Activated B cell treated with CpG ODN at 0.5 μM for 24 hours (primary cell): ENCODE results near the gene IL1A. TPM values are rescaled to one million over a fixed set of nuclear protein-coding genes. Genes with fewer than 3 reads are reported as not detected.
"Not testable (repeated sequence)": the region's sequence is repeated elsewhere in the genome, so short reads cannot be mapped to it uniquely, and the experiment has no call there.

Source experiments
- ATAC-seq: fragments of 200-7000 bp; cut with Tn5 transposase; one replicate; pipeline ENCODE4 v1.10.0; 2021; ENCODE audit warnings: low read depth, mild to moderate bottlenecking, moderate library complexity
- CTCF ChIA-PET: fragments of 350-600 bp; sonication (Branson Sonifier 250); formaldehyde crosslinking; loops from one replicate; lab custom pipeline; 2021; ENCODE audit warnings: antibody characterized with exemption; lab: Charles Lee
- POLR2A ChIA-PET: fragments of 350-600 bp; sonication (Branson Sonifier 250); formaldehyde crosslinking; loops from one replicate; lab custom pipeline; 2021; ENCODE audit warnings: antibody characterized with exemption; lab: Charles Lee
- DNase-seq: peaks from one replicate; pipeline ENCODE4 v3.0.0; 2022
- H3K27ac Mint-ChIP-seq: one replicate; pipeline ENCODE4 v1.8.0; 2020; ENCODE audit warnings: mixed read lengths
- H3K27me3 Mint-ChIP-seq: one replicate; pipeline ENCODE4 v1.8.0; 2021; ENCODE audit warnings: mixed read lengths
- H3K36me3 Mint-ChIP-seq: one replicate; pipeline ENCODE4 v1.8.0; 2021; ENCODE audit warnings: low read depth, mixed read lengths
- H3K4me1 Mint-ChIP-seq: one replicate; pipeline ENCODE4 v1.8.0; 2021; ENCODE audit warnings: mixed read lengths
- H3K4me3 Mint-ChIP-seq: one replicate; pipeline ENCODE4 v1.8.0; 2020; ENCODE audit warnings: mild to moderate bottlenecking, mixed read lengths
- H3K9me3 Mint-ChIP-seq: one replicate; pipeline ENCODE4 v1.8.0; 2020; ENCODE audit warnings: mixed read lengths
- intact Hi-C: fragments of 100-400 bp; cut with micrococcal nuclease; formaldehyde crosslinking; loops from one replicate; pipeline ENCODE4 v1.15.1; 2024
- total RNA-seq: library from RNA; stranded (reverse); gene quantifications from 2 replicates; pipeline ENCODE4 v1.2.3, GENCODE V29; 2022
- TF ChIP-seq, protein P1 (sequence below): fragments of 200-600 bp; IDR thresholded peaks from one replicate; pipeline ENCODE4 v1.8.0; 2022; ENCODE audit warnings: antibody characterized with exemption, mild to moderate bottlenecking

Gene IL1A
- 1.4 and 1.9 TPM in 2 replicates for total RNA-seq

DNA sequence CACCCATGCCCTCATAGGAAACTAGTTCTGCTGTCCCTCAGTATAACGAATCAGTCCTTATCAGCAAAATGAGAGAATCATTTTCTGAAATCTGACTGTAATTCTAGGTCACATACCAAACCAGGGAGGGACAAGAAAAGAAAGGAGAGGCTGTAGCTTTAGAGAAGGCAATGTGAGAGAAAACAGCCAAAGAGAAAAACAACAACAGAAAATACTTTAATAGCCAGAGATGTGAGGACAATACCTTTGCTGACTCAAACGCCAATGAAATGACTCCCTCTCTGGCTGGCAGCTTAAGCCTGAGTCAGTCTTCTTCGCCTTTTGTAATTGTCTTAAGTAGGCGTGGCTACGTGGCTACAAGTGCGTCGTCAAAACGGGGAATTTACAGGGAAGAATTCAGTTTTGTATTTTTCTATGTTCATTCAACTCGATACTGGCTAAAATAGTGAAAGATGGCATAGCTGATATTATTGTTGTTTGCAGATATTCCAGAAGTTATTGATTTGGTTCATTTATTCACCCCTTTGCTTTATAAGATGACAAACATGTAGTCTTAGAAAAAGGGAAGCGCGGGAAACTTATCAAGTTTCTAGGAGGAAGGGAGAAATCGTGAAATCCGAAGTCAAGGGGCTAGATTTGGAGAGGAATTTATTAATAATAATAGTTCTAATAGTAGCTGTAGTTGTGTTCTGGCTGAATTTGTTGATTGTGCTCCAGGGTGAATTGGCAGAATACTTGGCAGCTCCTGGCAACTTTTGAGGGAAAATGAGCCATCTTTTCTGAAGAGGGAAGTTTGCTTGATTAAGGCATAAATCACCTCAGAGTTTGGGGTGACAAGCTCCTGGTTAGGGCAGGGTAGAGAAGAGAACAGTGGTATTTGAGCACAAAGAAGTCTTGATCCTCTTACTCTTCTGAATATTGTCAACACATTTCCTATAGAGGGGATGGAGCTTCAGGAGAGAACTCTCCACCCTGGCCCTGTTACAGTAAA is at the start of gene IL1A:
Gene IL1A (minus strand): TSS at position 295 of the 991 bp plus-strand sequence. CDS start 723 bp downstream, outside the sequence.
- intact Hi-C loops: loop anchor here (5.0 kb wide), 1 partner anchor 58 kb away; no protein-coding TSS in a partner anchor
- ATAC-seq (peak; percentile 32), DNase-seq (no peak)
- TF ChIP-seq, protein P1, sequence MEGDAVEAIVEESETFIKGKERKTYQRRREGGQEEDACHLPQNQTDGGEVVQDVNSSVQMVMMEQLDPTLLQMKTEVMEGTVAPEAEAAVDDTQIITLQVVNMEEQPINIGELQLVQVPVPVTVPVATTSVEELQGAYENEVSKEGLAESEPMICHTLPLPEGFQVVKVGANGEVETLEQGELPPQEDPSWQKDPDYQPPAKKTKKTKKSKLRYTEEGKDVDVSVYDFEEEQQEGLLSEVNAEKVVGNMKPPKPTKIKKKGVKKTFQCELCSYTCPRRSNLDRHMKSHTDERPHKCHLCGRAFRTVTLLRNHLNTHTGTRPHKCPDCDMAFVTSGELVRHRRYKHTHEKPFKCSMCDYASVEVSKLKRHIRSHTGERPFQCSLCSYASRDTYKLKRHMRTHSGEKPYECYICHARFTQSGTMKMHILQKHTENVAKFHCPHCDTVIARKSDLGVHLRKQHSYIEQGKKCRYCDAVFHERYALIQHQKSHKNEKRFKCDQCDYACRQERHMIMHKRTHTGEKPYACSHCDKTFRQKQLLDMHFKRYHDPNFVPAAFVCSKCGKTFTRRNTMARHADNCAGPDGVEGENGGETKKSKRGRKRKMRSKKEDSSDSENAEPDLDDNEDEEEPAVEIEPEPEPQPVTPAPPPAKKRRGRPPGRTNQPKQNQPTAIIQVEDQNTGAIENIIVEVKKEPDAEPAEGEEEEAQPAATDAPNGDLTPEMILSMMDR: no peak
- peaks cover 2% of the 10 kb centered on the region for H3K36me3 Mint-ChIP-seq
- ChIA-PET POLR2A (interaction anchor here (1.2 to 1.6 kb wide), 2 partner anchors 11 to 57 kb away, joined by 3 to 6 read pairs; no protein-coding TSS in a partner anchor), CTCF (no interaction called here)
- H3K27me3 Mint-ChIP-seq: no peaks in the 10 kb centered on the region
- no peaks in the 10 kb centered on the region for H3K9me3 Mint-ChIP-seq
- H3K4me1 Mint-ChIP-seq: peaks cover 39% of the 10 kb centered on the region
- peak within 1 kb of the TSS; percentile 73 for H3K4me3 Mint-ChIP-seq
- H3K27ac Mint-ChIP-seq: peak within 1 kb of the TSS; percentile 88

DNA sequence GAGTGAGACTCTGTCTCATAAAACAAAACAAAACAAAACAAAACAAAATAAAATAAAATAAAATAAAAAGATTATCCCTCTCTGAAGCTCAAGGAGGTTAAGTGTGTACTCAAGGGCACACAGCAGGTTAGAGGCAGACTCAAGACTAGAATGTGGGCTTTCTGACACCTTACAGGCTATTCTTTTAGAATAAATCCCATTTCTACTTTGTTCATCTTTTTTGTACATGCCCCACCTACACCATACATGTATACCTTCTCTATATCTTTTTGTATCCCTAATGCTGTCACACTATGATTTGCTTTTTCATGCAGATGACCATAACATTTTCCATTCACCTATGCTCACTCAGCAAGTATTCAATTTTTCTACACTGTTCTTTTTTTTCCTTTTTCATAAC is 49.7 kb upstream of the IL1A start:
- no peak overlapping the region for H3K4me3 Mint-ChIP-seq
- peaks cover 35% of the 10 kb centered on the region for H3K4me1 Mint-ChIP-seq
- intact Hi-C loops: no loop called here
- ChIA-PET CTCF (interaction anchor here (1.7 kb wide), 1 partner anchor 85 kb away, joined by 3 read pairs; no protein-coding TSS in a partner anchor), POLR2A (no interaction called here)
- ATAC-seq: no peak
- H3K9me3 Mint-ChIP-seq: no peaks in the 10 kb centered on the region
- no peak overlapping the region for H3K27ac Mint-ChIP-seq
- no peak for DNase-seq
- TF ChIP-seq, protein P1: no peak
- no peaks in the 10 kb centered on the region for H3K27me3 Mint-ChIP-seq
- H3K36me3 Mint-ChIP-seq: no peaks in the 10 kb centered on the region

DNA sequence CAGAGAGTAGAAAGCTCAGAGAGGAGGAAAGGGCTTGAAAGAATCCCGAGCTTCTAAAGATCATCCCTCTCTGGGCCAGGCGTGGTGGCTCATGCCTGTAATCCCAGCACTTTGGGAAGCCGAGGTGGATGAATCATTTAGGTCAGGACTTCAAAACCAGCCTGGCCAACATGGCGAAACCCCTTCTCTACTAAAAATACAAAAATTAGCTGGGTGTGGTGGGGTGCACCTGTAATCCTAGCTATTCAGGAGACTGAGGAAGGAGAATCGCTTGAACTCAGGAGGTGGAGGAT is 49.3 kb upstream of the IL1A start:
- H3K27me3 Mint-ChIP-seq, ATAC-seq, intact Hi-C loops, POLR2A ChIA-PET, H3K4me3 Mint-ChIP-seq, DNase-seq, H3K9me3 Mint-ChIP-seq, CTCF ChIA-PET, H3K27ac Mint-ChIP-seq, H3K36me3 Mint-ChIP-seq: not testable (repeated sequence)
- peaks cover 31% of the 10 kb centered on the region for H3K4me1 Mint-ChIP-seq

DNA sequence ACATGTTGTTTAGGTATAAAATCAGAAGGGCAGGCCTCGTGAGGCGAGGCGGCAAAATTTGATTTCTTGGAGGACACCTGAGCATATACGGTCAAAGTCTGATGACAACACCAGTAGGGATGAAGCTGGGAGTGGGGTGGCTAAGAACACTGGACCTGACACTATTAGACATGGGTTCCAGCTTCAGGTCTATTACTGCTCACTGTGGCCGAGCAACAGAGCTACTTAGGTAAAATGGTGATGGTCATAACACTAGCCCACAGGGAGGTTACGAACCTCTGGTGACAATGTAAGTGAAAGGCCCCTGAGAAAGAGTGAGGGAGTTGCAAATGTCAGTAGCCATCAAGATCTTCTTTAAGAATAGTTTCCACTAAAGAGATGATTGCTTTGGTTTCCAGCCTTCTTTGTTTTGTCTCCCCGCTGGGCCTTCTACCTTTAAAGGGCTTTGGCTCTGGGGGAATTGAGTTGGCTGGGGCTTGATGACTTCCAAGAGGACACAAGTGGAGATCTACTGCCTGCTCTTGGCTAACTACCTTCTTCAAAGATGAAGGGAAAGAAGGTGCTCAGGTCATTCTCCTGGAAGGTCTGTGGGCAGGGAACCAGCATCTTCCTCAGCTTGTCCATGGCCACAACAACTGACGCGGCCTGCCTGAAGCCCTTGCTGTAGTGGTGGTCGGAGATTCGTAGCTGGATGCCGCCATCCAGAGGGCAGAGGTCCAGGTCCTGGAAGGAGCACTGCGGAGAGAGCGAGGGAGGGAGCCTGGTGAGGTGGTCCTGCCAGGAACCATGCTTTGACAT is 48.7 kb upstream of the IL1A start:
- no peak overlapping the region for H3K27ac Mint-ChIP-seq
- ATAC-seq: no peak
- no peaks in the 10 kb centered on the region for H3K36me3 Mint-ChIP-seq
- TF ChIP-seq, protein P1: no peak
- ChIA-PET CTCF (no interaction called here), POLR2A (no interaction called here)
- peaks cover 29% of the 10 kb centered on the region for H3K4me1 Mint-ChIP-seq
- no peaks in the 10 kb centered on the region for H3K27me3 Mint-ChIP-seq
- no peaks in the 10 kb centered on the region for H3K9me3 Mint-ChIP-seq
- H3K4me3 Mint-ChIP-seq: no peak overlapping the region
- intact Hi-C loops: no loop called here
- no peak for DNase-seq

GRCh38 chr2:112831946-112832840 is 47.9 kb upstream of the IL1A start:
- peaks cover 29% of the 10 kb centered on the region for H3K4me1 Mint-ChIP-seq
- TF ChIP-seq, protein P1: no peak
- intact Hi-C loops: no loop called here
- ATAC-seq (peak; percentile 21), DNase-seq (no peak)
- no peaks in the 10 kb centered on the region for H3K9me3 Mint-ChIP-seq
- H3K4me3 Mint-ChIP-seq: no peak overlapping the region
- CTCF ChIA-PET: interaction anchor here (0.7 kb wide), 1 partner anchor 10 kb away, joined by 3 read pairs; no protein-coding TSS in a partner anchor
- POLR2A ChIA-PET: no interaction called here
- H3K36me3 Mint-ChIP-seq: no peaks in the 10 kb centered on the region
- H3K27me3 Mint-ChIP-seq: no peaks in the 10 kb centered on the region
- no peak overlapping the region for H3K27ac Mint-ChIP-seq
